AG09309 (cell line): ENCODE data around the gene RAB26.

Experiments used
- DNase-seq: peaks from one replicate; pipeline ENCODE4 v3.0.0-alpha.2; 2010; ENCODE audit warnings: low read depth
- H3K4me3 ChIP-seq: 2 replicates; pipeline ENCODE4 v1.5.1; 2011; ENCODE audit warnings: mild to moderate bottlenecking, low read depth, low read length, moderate library complexity; ENCODE audit not compliant: control insufficient read depth
- TF ChIP-seq, protein P1 (sequence below): IDR thresholded peaks from 2 replicates; pipeline ENCODE4 v1.5.1; 2011; ENCODE audit warnings: mild to moderate bottlenecking, low read depth, low read length, inconsistent platforms; ENCODE audit not compliant: insufficient read depth, control insufficient read depth; ENCODE audit errors: missing control alignments

Gene RAB26

DNA sequence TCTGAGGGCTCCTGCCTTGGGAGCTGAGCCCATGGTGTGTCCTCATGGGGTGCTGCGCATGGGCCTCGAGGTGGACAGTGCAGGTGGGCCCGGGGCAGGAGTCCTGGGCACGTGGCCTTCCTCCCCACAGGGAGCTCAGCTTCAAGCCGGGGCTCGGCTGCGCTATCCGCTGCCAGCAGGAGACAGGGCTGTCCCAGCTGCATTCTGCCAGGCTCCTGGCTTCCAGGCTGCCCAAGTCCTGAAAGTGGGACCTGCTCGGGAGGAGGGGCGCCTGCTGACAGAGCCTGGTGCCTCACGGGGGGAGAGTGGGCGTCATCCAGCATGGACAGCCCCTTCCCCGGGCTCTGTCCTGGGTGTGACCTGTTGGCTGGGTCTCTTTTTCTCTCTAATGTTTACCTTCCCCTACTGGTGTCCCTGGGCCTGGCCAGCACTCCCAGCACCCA lies 14.3 kb downstream of the RAB26 start:
- TF ChIP-seq, protein P1, sequence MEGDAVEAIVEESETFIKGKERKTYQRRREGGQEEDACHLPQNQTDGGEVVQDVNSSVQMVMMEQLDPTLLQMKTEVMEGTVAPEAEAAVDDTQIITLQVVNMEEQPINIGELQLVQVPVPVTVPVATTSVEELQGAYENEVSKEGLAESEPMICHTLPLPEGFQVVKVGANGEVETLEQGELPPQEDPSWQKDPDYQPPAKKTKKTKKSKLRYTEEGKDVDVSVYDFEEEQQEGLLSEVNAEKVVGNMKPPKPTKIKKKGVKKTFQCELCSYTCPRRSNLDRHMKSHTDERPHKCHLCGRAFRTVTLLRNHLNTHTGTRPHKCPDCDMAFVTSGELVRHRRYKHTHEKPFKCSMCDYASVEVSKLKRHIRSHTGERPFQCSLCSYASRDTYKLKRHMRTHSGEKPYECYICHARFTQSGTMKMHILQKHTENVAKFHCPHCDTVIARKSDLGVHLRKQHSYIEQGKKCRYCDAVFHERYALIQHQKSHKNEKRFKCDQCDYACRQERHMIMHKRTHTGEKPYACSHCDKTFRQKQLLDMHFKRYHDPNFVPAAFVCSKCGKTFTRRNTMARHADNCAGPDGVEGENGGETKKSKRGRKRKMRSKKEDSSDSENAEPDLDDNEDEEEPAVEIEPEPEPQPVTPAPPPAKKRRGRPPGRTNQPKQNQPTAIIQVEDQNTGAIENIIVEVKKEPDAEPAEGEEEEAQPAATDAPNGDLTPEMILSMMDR: no peak
- no peak overlapping the region for H3K4me3 ChIP-seq
- DNase-seq: no peak

DNA sequence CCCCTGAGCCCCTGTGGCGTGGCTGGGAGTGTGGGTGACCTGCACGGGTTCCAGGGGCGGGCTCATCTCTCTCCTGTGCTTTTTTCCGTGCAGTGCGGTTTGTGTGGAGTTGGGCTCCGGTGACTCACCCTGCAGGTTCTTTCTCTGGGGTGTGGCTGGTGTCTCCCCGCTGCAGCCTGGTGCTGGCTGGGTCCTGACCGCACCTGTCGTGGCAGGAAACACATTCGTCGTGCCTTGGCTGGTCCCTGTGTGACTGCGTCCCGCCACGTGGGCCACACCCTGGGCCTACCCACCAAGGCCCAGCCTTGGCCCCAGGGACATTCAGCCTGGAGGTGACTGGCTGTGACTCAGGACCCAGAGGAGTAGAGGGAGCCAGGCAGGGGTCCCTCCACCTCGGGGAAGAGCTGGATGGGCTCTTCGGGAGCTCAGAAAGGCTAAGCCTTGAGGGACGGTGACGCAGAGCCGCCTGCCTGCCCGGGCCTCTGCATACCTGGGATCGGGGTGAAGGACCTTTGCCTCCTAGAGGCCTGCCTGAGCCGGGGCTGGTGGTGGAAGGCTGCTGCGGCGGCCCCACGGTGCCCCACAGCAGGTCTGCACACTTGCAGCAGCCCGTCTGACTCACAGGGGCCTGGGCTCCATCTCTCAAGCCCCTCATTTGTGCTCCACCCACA lies 14.9 kb downstream of the RAB26 start:
- no peak overlapping the region for H3K4me3 ChIP-seq
- no peak for DNase-seq
- TF ChIP-seq, protein P1: no peak

DNA sequence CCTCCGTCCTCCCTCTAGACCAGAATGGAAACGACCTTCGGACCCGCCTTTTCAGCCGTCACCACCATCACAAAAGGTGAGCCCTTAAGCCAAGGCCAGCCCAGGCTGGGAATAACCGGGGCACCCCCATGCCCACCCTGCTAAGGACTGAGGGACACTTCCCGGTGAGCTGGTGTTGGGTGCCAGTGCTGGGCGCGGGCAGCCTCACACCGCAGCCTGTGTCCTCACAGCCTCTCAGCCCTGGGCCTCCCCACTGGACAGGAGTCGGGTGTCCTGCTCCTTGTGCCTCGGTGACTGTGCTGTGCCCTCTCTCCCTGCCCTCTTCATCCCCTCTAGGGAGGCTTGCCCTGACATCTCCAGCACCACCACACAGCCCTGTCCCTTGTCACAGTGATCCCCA lies 17.4 kb downstream of the RAB26 start:
- DNase-seq: no peak
- TF ChIP-seq, protein P1: no peak
- H3K4me3 ChIP-seq: no peak overlapping the region

DNA sequence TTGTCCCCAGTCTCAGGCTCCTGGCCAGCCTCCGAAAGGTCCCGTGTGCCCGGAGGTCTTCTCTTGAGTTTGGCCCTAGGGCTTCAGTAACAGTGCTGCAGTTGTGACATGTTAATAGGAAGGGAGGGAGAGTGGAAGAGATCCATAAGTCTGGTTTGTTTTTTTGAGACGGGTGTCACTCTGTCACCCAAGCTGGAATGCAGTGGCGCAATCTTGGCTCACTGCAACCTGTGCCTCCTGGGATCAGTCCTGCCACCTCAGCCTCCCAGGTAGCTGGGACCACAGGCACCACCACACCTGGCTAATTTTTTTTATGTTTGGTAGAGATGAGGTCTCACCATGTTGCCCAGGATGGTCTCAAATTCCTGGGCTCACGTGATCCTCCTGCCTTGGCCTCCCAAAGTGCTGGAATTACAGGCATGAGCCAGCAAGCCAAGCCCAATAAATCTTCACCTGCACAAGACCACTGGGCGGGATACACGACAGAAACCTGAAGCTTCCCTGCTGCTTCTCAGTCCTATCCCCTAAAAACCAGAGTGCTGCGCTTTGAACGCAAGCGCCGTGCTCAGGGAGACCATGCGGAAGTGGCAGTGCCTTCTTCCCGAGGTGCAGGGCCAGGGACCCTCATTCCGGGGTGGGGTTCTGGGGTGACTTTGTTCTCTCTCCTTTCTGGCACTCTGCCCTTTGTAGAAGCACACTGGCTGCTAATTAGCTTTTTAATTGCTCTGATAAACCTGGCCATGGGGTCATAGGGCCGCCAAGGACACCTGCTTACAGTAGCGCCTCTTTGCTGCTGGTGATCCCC lies 18.0 kb downstream of the RAB26 start:
- TF ChIP-seq, protein P1: no peak
- H3K4me3 ChIP-seq: no peak overlapping the region
- no peak for DNase-seq

DNA sequence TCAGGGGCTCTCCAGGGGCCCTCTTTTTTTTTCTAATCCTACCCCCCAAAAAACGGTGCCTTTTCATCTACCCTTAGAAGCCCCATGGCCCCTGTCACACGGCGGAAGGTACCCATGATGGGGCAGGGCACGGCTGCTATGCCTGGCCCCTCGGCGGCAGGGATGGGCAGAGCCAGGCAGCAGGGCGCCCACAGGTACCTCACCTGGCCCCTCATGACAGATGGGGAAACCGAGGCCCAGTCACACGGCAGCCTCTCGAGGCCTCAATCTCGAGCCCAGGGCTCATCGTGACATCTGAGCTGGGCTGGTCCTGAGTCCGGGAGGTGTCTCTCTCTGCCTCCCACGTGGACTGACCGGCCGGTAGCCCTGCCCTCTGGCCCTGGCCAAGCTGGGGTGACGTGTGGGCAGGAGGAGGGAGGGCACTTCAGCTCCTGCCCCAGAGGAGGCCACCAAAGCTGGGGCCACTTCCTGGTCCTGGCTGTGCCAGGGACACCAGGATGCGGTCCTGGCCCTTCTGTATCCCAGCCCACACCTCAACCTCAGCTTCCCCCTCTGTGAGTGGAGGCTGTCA lies 18.7 kb downstream of the RAB26 start:
- DNase-seq: no peak
- no peak overlapping the region for H3K4me3 ChIP-seq
- TF ChIP-seq, protein P1: no peak

DNA sequence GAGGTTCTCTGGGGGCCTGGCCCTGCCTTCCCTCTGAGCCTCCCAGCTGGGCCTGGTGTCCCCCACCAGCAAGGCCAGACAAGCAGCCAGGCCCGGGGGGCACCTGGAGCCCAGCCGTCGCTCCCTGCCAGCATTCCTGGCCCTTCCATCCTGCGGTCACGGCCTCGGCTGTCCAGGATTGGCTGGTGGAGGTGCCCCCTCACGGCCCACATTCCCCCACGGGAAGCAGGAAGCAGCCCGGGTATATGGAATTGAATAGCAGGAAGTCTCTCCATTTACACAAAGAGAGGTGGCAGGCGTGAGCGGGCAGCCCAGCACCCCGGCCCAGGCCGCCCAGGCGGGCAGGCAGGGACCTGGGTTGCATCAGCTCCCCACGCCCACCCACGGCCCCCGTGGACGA lies 21.7 kb downstream of the RAB26 start:
- TF ChIP-seq, protein P1: no peak
- H3K4me3 ChIP-seq: no peak overlapping the region
- no peak for DNase-seq
